HG03442 (cell line): ENCODE results near the gene DDX4.

Source experiments
- ATAC-seq: cut with Tn5 transposase; IDR thresholded peaks from one replicate; pipeline ENCODE4 v1.9.1; 2021; ENCODE audit warnings: mild to moderate bottlenecking, moderate library complexity; ENCODE audit not compliant: unreplicated experiment

DDX4 gene

GRCh38 chr5:55820488-55820887 lies 82.6 kb downstream of the DDX4 start:
- ATAC-seq: no peak

DNA sequence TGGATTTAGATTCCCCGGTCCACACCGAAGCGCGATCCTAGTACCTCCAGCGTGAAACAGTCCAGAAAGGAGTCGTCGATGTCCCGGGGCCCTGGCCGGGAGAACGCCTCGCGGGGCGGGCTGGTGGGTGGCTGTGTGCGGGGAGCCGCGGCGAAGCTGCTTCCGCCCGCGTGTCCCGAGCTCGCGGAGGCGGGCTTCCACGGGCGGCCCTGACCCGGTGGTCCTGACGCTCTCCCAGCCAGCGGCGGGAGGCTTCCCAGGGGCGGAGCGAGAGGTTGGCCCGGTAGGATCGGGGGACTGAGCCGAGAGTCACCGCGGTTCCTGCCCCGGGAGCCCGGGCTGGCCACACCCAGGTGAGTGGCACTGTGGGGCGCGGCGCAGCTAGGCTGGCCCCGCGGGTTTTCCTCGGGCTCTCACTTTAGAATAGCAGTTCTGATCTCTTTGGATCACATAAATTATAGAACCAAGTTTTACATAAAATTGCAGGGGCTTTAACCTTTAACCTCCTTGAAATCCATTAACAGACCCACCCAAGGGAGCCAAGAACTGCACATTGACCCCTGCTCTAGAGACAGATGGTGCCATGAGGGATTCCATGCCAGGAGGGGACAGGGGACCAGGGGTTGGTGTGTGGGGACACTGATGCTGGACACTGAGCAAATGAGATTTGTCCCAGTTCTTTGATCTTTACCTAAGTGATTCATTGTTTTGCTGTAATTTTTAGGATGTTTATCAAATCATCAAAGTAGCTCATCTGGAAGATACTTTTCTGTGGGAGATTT lies 84.1 kb downstream of the DDX4 start:
- ATAC-seq: no peak

DNA sequence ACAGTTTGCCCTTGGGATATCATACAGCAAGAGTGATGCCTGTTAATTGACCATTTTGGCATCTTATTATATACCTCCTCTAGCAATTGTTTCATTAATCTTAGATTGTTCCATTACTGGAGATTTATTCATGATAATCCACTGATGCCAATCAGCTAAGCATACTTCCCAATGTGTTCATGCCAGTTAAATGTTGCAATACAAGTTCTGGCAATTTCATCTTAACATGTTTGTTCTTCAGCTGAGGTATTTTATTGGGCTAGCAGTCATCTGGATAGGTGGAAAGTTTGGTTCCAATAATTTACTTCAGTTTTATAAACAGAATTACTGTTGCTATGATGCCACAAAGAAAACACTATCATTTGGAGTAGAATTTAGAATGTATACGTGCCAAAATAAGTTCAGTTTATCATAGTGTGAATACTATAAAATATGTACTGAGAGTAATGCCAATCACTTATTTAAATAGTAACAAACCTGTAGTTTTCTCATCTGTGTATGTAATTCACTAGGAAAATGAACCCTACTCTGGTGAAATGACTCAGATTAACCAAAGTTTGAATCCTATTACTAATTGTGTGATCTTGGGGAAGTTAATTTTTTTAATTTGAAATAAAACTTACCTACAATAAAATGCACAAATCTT lies 85.4 kb downstream of the DDX4 start:
- ATAC-seq: no peak

DNA sequence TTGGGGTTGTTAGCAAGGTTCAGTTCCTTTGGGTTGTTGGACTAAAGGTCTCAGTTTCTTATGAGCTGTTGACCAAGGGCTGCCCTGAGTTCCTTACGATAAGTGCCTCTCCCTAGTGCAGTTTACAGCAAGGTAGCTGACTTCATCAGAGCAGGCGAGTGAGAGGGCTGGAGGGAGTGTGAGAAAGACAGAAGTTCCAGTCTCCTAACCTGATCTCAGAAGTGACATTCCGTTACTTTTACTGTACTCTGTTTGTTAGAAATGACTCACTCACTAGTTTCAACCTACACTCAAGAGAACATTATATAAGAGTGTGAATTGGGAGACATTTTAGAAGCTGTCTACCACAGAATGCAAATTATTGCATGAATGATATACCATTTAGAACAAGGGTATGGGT lies 92.1 kb downstream of the DDX4 start:
- no peak for ATAC-seq

DNA sequence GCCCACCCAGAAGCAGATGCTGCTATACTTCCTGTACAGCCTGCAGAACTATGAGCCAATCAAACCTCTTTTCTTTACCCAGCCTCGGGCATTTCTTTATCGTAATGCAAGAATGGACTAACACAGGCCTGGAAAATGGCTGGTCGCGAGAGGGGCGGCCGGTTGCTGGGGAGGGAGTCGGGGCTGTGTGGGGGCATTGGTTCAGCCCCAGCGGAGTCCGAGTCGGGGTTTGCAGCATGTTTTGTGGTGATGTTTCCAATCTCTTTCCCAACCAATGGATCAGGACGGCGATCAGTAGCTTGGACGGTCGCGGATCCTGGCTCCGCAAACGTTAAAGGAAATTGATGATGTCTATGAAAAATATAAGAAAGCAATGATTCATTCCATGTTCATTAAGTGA lies 94.6 kb downstream of the DDX4 start:
- no peak for ATAC-seq

DNA sequence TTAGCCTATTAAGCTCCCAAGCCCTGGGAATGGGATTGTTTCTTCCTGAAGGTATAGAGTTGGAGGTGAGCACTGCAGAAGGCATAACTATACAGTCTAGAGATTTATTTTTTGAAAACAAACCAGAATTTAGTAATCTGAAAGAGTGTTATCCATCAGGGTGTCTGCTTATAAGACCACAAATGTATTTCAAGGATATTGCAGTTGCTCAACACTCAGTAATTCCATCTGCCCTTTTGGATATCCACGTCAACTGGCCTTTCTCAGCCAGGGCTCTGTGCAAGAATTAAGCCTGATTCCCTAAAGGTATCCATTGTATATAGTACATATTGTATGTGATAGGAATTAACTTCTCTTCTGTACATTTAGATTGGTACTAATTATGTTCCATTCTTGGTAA lies 98.3 kb downstream of the DDX4 start:
- no peak for ATAC-seq

DNA sequence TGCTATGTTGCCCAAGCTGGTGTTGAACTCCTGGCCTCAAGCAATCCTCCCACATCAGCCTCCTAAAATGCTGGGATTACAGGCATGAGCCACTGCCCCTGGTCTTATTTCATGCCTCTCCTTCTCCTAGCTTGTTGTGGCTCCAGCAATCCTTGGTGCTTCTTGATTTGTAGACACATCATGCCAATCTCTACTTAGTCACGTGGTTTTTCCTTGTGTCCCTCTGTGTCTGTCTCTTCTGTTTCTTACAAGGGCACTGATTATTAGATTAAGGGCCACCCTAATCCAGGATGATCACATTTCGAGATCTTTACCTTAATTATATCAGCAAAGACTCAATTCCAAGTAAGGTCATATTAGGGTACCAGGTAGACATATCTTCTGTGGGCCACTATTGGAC lies 104.1 kb downstream of the DDX4 start:
- ATAC-seq: no peak

DNA sequence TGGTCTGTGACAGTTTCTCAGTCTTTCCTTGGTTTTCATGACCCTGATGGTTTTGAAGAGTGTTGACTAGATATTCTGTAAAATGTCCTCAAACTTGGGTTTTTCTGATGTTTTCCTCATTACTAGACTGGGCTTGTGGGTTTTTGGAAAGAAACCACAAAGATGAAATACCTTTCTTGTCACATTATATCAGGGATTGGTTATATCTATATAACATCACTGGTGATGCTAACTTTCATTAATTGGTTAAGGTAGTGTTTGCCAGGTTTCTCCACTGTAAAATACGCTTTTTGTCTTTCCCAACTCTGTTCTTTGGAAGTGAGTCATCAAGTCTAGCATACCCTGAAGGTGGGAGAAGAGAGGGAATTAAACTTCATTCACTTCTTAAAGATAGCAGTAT lies 110.0 kb downstream of the DDX4 start:
- ATAC-seq: no peak

GRCh38 chr5:55848783-55849182 lies 110.9 kb downstream of the DDX4 start:
- no peak for ATAC-seq

DNA sequence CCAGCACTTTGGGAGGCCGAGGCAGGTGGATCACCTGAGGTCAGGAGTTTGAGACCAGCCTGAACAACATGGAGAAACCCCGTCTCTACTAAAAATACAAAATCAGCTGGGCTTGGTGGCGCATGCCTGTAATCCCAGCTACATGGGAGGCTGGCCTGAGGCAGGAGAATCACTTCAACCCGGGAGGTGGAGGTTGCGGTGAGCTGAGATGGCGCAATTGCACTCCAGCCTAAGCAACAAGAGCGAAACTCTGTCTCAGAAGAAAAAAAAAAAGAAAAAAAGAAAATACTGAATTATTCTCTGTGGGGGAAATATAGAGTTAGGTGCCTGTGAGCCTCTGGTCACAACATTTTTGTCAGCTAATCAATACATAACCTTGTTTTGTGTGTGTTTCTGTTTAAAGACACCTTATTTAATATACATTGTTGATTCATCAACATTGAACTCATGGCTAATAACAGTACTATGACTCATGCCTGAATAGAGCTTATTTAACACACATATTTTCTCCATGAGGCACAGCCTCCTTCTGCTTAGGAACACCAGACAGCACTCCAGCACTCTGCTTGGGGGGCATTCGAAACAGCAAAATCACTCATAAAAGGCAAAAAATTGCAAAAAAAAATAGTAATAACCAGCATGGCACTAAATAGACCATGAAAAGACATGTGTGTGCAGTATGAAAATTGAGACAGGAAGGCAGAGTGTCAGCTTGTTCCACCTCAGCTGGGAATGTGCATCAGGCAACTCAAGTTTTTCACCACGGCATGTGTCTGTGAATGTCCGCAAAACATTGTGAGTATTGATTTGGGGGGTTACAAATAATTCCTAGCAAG lies 113.2 kb downstream of the DDX4 start, which contains the start of gene IL31RA:
IL31RA (plus strand) TSS at position 519 of the 836 bp plus-strand sequence; CDS start at position 733, 214 bp downstream.
- no peak for ATAC-seq

- ATAC-seq: no peak
Observed at GRCh38 chr5:55851675-55851979, 113.8 kb downstream of the DDX4 start.

- no peak for ATAC-seq
Observed at GRCh38 chr5:55852503-55852902, 114.6 kb downstream of the DDX4 start.

DNA sequence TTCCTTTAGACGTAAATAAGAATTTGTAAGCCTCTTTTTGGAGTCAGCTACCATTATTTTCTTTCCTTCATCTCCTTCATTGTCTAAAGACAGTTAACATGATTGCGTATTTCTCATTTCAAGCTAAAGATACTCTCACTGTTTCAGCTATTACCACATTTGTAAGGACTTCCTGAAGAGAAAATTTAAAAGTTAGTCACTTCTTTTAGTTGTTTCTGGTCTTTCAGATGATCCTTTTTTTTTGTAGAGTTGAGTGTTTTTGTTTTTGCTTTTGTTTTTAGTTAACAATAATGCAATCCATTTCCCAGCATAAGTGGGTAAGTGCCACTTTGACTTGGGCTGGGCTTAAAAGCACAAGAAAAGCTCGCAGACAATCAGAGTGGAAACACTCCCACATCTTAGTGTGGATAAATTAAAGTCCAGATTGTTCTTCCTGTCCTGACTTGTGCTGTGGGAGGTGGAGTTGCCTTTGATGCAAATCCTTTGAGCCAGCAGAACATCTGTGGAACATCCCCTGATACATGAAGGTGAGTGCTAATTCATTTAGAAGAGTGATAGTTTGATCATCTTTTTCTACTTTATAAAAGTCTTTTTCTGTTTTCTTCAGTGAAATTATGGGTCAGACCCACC lies 115.3 kb downstream of the DDX4 start:
- ATAC-seq: no peak

DNA sequence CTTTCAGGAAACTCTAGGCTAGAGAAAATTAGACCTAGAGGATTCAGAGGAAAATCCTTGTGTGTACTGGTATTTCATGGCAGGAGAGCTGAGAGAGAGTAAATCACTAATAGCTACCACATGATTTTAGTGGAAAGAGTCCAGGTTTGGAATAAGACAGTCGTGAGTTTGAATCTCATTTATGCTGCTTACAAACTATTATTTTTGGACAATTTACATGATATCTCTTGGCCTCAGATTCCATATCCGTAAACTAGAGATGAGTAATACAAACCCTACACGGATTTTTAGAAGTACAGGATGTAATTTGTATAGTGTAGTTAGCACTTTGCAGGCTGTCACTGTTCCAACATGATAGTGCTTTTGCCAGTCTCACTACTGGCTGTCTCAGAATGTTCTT lies 116.0 kb downstream of the DDX4 start:
- ATAC-seq: no peak

- no peak for ATAC-seq
Observed at GRCh38 chr5:55855509-55855908, 117.6 kb downstream of the DDX4 start.

- no peak for ATAC-seq
Observed at GRCh38 chr5:55856516-55857246, 118.8 kb downstream of the DDX4 start.

DNA sequence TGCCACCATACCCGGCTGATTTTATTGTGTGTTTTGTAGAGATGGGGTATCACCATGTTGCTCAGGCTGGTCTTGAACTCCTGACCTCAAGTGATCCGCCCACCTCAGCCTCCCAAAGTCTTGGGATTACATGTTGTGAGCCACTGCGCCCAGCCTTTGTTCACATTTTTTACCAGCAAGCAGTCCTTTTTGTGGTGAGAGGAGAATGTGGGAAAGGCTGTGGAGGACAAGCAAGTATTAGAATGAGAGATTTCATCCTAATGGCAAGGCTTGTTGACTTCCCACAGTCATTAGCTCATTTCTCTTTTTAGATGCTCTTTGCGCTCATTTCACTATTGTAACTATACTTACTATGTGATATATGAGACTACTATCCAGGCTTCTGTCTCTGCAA lies 119.4 kb downstream of the DDX4 start:
- ATAC-seq: no peak

GRCh38 chr5:55858104-55858503 lies 120.2 kb downstream of the DDX4 start:
- no peak for ATAC-seq

GRCh38 chr5:55860288-55860687 lies 122.4 kb downstream of the DDX4 start:
- no peak for ATAC-seq

GRCh38 chr5:55860709-55861108 lies 122.8 kb downstream of the DDX4 start:
- no peak for ATAC-seq
